Right atrium auricular region (tissue), 2 donors: ENCODE results near the gene PRKCA. TPM values are rescaled to one million over a fixed set of nuclear protein-coding genes. Genes with fewer than 3 reads are reported as not detected.
A peak's percentile ranks its signal among the peaks of the same experiment; 100 is the strongest.

Experiments
- DNase-seq: peaks from one replicate; pipeline ENCODE4 v3.0.0-alpha.2; 2019; ENCODE audit warnings: low spot score
- H3K27ac ChIP-seq, 2 donors: fragments of 200-600 bp; sonication (generic); 1 replicate in 1 of 2; 2 replicates in 1 of 2; pipeline ENCODE4 v1.5.1; 2016 to 2019
- H3K27me3 ChIP-seq, 2 donors: fragments of 200-600 bp; sonication (generic); one replicate each; pipeline versions ENCODE4 v1.5.1 to v1.6.0; 2017 to 2019
- H3K36me3 ChIP-seq: fragments of 200-600 bp; sonication (generic); one replicate; pipeline ENCODE4 v1.5.1; 2016
- H3K4me1 ChIP-seq, 2 donors: fragments of 200-600 bp; sonication (generic); one replicate each; pipeline versions ENCODE4 v1.5.1 to v1.6.0; 2017 to 2019
- H3K4me3 ChIP-seq, 2 donors: fragments of 200-600 bp; sonication (generic); 1 replicate in 1 of 2; 2 replicates in 1 of 2; pipeline ENCODE4 v1.5.1; 2017 to 2019; ENCODE audit warnings: mild to moderate bottlenecking in 1 of 2, moderate library complexity in 1 of 2
- H3K9me3 ChIP-seq, 2 donors: fragments of 200-600 bp; sonication (generic); one replicate each; pipeline ENCODE4 v1.5.1; 2019
- total RNA-seq, 2 donors: library from RNA; depleted of rRNA; stranded (reverse); fragments of >200 nt; gene quantifications; one replicate each; pipeline ENCODE4 v1.1.0, GENCODE V29; 2016
- TF ChIP-seq, protein P1 (sequence below), 2 donors: fragments of 200-600 bp; sonication (generic); IDR thresholded peaks; one replicate each; pipeline ENCODE4 v1.5.1; 2019; ENCODE audit warnings: antibody characterized with exemption in 2 of 2

Gene PRKCA
- total RNA-seq, 2 donors from 2014 or later = 6.4 to 6.6 TPM

DNA sequence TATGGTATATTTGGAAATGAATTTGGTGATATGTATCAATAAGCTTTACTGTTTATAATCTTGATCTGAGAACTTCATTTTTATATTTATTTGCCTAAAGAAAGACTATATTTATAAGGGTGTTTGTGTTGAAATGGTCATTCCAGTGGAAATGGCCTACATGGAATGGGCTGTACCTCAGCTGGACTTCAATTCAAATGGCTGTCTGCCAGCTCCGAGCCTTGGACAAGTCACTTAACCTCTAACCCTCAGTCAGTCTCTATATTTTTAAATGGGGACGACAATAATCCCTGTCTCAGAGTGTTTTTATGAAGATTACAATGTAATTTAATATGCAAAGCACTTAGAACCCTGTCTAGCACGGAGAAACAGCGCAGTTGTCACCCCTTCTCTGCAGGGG, 271.7 kb downstream of the PRKCA start:
- H3K4me3 ChIP-seq = no peak overlapping the region
- no peak for DNase-seq
- H3K36me3 ChIP-seq = no peaks in the 10 kb centered on the region
- TF ChIP-seq, protein P1, sequence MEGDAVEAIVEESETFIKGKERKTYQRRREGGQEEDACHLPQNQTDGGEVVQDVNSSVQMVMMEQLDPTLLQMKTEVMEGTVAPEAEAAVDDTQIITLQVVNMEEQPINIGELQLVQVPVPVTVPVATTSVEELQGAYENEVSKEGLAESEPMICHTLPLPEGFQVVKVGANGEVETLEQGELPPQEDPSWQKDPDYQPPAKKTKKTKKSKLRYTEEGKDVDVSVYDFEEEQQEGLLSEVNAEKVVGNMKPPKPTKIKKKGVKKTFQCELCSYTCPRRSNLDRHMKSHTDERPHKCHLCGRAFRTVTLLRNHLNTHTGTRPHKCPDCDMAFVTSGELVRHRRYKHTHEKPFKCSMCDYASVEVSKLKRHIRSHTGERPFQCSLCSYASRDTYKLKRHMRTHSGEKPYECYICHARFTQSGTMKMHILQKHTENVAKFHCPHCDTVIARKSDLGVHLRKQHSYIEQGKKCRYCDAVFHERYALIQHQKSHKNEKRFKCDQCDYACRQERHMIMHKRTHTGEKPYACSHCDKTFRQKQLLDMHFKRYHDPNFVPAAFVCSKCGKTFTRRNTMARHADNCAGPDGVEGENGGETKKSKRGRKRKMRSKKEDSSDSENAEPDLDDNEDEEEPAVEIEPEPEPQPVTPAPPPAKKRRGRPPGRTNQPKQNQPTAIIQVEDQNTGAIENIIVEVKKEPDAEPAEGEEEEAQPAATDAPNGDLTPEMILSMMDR (IDR thresholded peaks at IDR 0.05) = no peak
- H3K27me3 ChIP-seq = no peaks in the 10 kb centered on the region
- H3K27ac ChIP-seq = no peak overlapping the region
- no peaks in the 10 kb centered on the region for H3K4me1 ChIP-seq
- H3K9me3 ChIP-seq = no peaks in the 10 kb centered on the region

DNA sequence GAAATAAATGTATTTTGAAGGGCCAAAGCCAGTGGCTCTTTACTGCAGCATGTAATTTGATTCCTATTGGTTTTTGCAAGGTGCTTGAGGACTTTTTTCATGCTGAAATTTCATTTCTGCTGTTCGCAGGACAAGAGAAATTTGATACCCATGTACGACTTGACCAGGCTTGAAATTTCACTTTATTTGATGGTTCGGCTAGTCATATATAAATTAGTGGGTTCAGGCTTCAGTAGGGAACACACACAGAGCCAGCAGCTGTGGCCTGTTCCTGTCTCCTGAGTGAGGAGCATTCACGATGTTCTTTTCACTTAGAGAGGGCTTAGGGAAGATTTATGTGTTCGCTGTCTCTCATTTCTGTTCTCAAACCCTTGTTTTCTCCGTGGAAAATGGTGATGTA, 274.1 kb downstream of the PRKCA start:
- TF ChIP-seq, protein P1 (IDR thresholded peaks at IDR 0.05) = no peak
- H3K36me3 ChIP-seq = no peaks in the 10 kb centered on the region
- no peaks in the 10 kb centered on the region for H3K27me3 ChIP-seq
- no peak for DNase-seq
- no peak overlapping the region for H3K4me3 ChIP-seq
- H3K9me3 ChIP-seq = no peaks in the 10 kb centered on the region
- no peak overlapping the region for H3K27ac ChIP-seq
- H3K4me1 ChIP-seq = peaks cover 0 to 18% of the 10 kb centered on the region in 2 donors

DNA sequence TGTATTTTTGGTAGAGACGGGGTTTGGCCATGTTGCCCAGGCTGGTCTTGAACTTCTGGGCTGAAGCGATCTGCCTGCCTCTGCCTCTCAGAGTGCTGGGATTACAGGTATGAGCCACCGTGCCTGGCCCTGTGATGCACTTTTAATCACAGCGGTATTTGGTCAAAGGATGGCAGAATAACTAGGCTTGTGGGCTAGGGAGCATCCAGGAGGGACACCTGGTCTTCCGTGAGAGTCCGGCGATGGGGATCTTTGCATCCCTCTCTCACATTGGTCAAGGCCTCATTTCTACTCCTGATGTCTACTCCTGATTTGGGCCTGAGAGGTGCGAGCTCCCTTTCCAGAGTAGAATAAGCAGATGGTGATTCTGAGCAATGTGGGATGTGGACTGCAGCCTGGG, 274.6 kb downstream of the PRKCA start:
- TF ChIP-seq, protein P1 (IDR thresholded peaks at IDR 0.05) = no peak

DNA sequence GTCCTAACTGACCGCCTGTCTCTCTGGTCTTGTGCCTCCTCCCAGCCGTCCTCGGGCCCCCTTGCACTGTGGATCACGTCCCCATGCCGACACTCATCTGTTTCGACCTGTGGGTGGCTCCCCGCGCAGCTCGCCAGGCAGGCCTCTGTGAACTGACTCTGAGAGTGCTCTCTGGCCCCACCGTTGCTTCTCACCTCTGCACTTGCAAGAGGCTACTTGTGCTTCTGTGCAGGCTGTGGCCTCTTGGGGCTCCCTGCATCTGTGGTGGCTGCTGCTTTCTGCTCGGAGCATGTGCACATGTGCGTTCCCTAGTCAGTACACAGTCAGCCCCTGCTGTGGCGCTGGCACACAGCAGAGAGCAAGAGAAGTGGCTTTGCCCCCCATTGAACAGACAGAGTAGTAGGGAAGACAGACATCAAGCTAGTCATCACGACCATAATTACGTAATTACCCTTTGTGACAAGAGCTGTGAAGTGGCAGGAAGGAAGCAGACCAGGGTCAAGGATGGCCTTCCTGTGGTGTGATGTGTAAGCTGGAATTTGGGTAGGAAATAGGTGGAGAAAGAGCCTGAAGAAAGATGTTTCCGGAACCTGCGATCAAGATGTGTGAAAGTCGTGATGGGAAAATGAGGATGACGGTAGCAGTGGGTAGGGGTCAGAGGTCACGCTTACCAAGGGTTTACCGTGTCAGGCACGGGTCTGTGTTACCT, 276.5 kb downstream of the PRKCA start:
- Histone ChIP-seq H3K9me3 (no peaks in the 10 kb centered on the region), H3K36me3 (no peaks in the 10 kb centered on the region), H3K4me3 (no peak overlapping the region), H3K27ac (no peak overlapping the region), H3K27me3 (no peaks in the 10 kb centered on the region), H3K4me1 (peaks cover 0 to 18% of the 10 kb centered on the region in 2 donors)
- DNase-seq = no peak
- TF ChIP-seq, protein P1 (IDR thresholded peaks at IDR 0.05) = no peak

More for the DNA sequence above, 274.6 kb downstream of the PRKCA start:
- no peaks in the 10 kb centered on the region for H3K36me3 ChIP-seq
- DNase-seq = no peak
- H3K9me3 ChIP-seq = no peaks in the 10 kb centered on the region
- H3K4me3 ChIP-seq = no peak overlapping the region
- no peaks in the 10 kb centered on the region for H3K27me3 ChIP-seq
- no peak overlapping the region for H3K27ac ChIP-seq
- H3K4me1 ChIP-seq = peaks cover 0 to 18% of the 10 kb centered on the region in 2 donors

DNA sequence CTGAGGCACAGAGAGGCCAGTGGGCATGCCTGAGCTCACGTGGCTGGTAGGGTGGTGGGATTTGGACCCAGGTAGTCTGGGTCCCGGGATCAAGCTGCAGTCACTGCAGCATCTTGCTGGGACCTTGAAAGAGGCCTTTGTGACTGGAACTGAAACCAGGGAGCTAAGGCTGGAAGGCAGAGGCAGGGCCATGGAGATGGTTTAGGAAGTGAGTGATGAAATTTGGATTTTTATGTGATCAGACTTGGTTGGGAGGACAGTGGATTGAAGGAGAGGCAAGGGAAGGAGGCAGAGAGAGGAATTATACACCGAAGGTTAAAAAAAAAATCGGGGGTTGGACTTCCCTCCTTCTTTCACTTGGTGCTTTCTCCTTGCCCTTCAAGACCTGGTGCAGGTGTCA, 277.1 kb downstream of the PRKCA start:
- TF ChIP-seq, protein P1 (IDR thresholded peaks at IDR 0.05) = no peak
- Histone ChIP-seq H3K4me1 (peaks cover 0 to 18% of the 10 kb centered on the region in 2 donors), H3K4me3 (no peak overlapping the region), H3K36me3 (no peaks in the 10 kb centered on the region), H3K27me3 (no peaks in the 10 kb centered on the region), H3K27ac (peak overlapping the region in 1 of 2 donors; percentile 7), H3K9me3 (no peaks in the 10 kb centered on the region)
- no peak for DNase-seq
